Measurements from ENCODE around the gene KDM6A.
"Not testable (repeated sequence)": the region's sequence is repeated elsewhere in the genome, so short reads cannot be mapped to it uniquely, and the experiment has no call there.

The KDM6A gene

DNA sequence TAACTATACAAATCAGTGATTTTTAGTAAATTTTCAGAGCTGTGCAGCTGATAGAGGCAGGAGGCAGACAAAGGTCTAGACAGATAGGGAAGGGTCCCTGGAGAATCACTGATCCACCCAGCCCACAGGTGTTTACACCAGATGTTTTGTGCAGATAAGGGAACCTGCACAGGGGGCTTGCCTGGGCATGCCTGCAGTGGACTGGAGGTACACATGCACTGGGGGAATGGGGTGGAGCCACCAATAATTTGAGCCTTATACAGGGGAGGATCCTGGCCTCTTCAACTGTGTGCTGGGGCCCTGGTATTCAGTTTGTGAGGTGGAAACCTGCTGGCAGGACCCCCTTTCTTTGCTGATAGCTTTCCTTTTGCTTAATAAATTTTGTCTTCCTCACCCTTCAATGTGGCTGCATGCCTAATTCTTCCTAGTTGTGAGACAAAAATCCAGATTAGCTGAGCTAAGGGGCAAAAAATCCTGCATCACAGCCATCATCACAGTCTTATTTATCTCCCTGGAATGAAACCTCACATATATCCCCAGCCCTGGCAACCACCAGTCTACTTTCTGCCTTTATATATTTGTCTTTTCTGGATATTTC, 102.8 kb downstream of the KDM6A start:
- Histone ChIP-seq H3K4me1 (ENCODE audit: insufficient read depth, low read length) (no peaks in the 10 kb centered on the region), H3K9ac (ENCODE audit: low read depth, low read length) (no peak overlapping the region), H3K9me3 (ENCODE audit: control insufficient read depth, insufficient read depth, low read length) (peaks cover 31% of the 10 kb centered on the region), H3K36me3 (ENCODE audit: insufficient read depth, low read length) (peaks cover 31% of the 10 kb centered on the region)

DNA sequence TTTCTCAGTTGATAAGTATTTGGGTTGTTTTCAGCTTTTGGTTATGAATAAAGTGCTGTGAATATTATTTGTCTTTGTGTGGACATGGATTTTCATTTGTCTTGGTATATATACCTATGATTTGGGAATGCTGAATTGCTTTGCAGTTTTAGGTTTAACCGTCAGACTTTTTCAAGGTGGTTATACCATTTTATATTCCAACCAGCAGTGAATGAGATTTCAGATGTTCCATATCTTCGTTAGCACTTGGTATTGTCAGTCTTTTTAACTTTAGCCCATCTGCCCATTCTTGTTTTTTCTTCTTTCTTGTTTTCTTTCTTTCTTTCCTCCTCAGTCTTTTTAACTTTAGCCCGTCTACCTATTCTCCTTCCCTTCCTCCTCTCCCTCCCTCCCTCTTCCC, 106.0 kb downstream of the KDM6A start:
- H3K36me3 ChIP-seq (ENCODE audit: insufficient read depth, low read length), result peaks cover 23% of the 10 kb centered on the region
- no peaks in the 10 kb centered on the region for H3K4me1 ChIP-seq (ENCODE audit: insufficient read depth, low read length)
- H3K9ac ChIP-seq (ENCODE audit: low read depth, low read length), result no peak overlapping the region
- H3K9me3 ChIP-seq (ENCODE audit: control insufficient read depth, insufficient read depth, low read length), result peaks cover 22% of the 10 kb centered on the region

DNA sequence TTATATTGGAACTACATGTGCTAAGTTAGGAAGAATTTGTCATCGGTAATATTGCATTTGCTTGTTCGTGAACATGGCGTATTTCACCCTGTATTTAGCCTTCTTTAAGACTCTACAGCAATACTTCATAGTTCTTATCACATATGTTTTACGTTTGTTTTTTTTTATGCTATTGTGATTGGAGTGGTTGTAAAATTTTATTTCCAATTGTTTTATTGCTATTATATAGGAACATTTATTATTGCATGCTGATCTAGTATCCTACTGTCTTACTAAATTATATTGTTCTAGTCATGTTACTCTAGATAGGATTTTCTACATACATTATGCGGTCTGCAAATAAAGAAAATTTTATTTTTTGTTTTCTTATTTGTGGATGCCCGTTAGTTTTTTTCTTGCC, 107.4 kb downstream of the KDM6A start:
- peaks cover 21% of the 10 kb centered on the region for H3K36me3 ChIP-seq (ENCODE audit: insufficient read depth, low read length)
- no peak overlapping the region for H3K9ac ChIP-seq (ENCODE audit: low read depth, low read length)
- H3K4me1 ChIP-seq (ENCODE audit: insufficient read depth, low read length), result no peaks in the 10 kb centered on the region
- peaks cover 14% of the 10 kb centered on the region for H3K9me3 ChIP-seq (ENCODE audit: control insufficient read depth, insufficient read depth, low read length)

DNA sequence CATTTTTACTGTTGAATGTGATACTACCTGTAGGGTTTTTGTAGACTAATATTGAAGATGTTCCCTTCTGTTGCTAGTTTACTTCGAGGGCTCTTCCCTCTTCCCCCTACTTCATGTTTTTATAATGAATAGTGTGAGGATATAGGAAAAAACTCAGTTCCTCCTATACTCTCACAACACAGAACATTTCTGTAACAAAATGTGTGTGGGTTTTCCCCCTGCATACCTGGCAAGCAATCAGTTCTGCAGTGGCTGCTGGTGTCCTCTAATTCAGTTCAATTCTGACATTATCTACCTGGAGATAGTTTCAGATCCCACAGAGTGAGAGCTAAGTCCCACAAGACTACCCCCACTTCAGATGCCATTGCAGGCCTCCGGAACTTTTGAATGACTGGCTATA, 107.9 kb downstream of the KDM6A start:
- Histone ChIP-seq H3K9me3 (ENCODE audit: control insufficient read depth, insufficient read depth, low read length) (peaks cover 10% of the 10 kb centered on the region), H3K36me3 (ENCODE audit: insufficient read depth, low read length) (peaks cover 16% of the 10 kb centered on the region), H3K9ac (ENCODE audit: low read depth, low read length) (no peak overlapping the region), H3K4me1 (ENCODE audit: insufficient read depth, low read length) (no peaks in the 10 kb centered on the region)

DNA sequence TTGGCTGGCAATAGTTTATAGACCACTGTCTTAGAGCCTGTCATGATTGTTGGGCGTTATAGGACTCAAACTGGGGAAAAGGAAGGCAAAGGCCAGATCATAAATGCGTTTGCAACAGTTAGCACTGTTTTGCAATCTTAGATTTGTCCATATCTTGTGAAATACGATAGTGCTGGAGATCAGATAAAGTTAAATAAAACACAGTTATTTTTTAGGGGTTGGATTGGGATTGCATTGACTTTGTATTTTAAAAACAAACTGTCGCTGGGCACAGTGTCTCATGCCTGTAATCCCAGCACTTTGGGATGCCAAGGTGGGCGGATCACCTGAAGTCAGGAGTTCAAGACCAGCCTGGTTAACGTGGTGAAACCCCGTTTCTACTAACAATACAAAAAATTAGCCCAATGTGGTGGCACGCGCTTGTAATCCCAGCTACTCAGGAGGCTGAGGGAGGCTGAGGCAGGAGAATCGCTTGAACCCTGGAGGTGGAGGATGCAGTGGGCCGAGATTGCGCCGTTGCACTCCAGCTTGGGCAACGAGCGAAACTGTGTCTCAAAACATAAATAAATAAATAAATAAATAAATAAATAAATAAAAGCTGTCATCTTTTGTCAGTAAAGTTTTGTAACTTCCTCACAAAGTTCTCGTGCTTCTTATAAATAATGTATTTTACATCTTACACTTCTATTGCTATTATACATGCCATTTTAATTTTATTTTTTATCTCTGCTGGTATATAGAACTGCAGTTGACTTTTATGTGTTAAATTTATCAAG, 117.2 kb downstream of the KDM6A start:
- Histone ChIP-seq H3K9me3 (ENCODE audit: control insufficient read depth, insufficient read depth, low read length) (no peaks in the 10 kb centered on the region), H3K4me1 (ENCODE audit: insufficient read depth, low read length) (no peaks in the 10 kb centered on the region), H3K36me3 (ENCODE audit: insufficient read depth, low read length) (no peaks in the 10 kb centered on the region), H3K9ac (ENCODE audit: low read depth, low read length) (no peak overlapping the region)

DNA sequence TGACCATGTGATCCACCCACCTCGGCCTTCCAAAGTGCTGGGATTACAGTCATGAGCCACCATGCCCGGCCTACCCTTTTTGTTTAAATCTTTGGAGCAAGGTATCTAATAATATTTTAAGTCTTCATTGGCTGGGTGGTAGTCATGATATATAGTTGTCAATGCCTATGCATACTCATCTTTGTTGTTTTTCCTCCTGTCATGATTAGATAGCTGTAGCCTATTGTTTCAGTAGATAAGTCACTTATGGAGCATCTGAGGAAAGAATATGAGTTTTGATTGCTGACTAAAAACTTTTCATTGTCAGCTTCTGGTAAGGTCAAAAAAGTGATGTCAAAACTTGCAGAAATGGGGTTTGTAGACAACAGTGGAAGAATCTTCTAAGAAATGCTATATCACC, 119.8 kb downstream of the KDM6A start:
- no peak overlapping the region for H3K9ac ChIP-seq (ENCODE audit: low read depth, low read length)
- H3K36me3 ChIP-seq (ENCODE audit: insufficient read depth, low read length), result no peaks in the 10 kb centered on the region
- no peaks in the 10 kb centered on the region for H3K9me3 ChIP-seq (ENCODE audit: control insufficient read depth, insufficient read depth, low read length)
- no peaks in the 10 kb centered on the region for H3K4me1 ChIP-seq (ENCODE audit: insufficient read depth, low read length)

DNA sequence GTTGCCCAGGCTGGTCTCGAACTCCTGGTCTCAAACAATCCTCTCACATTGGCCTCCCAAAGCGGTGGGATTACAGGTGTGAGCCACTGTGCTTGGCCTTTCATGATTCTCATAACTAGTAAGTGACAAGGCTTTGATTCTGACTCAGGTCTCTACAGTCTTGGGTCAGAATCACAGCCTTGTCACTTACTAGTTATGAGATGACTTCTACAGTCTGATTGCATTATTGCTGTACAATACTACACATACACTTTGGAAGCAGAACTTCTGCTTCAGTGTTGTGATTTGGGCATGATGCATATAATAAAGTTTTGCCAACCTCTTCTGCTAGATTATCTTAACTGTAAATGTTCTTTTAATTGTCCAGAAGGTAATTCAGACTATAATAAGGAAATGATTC, 123.3 kb downstream of the KDM6A start:
- H3K36me3 ChIP-seq (ENCODE audit: insufficient read depth, low read length), result no peaks in the 10 kb centered on the region
- no peaks in the 10 kb centered on the region for H3K4me1 ChIP-seq (ENCODE audit: insufficient read depth, low read length)
- no peak overlapping the region for H3K9ac ChIP-seq (ENCODE audit: low read depth, low read length)
- H3K9me3 ChIP-seq (ENCODE audit: control insufficient read depth, insufficient read depth, low read length), result no peaks in the 10 kb centered on the region

DNA sequence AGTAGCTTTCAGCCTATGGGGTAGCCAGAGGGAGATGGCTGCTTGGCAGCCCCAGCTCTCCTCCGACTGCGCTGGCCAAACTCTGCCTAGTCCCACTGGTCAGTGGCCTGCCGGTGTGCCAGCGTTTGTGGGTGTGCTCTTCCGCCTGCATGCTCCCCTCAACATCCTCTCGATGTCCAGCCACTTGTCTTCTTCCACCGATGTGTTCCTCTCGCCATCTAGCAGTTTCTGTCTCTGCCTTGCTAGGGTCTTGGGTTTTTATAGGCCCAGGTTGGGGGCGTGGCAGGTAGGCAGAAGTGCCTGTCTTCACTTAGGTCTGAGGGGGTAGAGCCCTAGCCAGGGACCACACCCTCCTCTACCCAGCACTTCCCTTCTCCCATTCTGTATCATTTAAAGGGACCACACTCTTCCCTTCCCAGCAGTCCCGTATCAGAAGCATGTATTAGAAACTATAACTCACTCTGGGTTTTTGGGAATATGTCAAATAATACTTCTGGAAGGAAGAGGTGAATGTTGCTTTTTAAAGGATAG, 124.4 kb downstream of the KDM6A start:
- no peak overlapping the region for H3K9ac ChIP-seq (ENCODE audit: low read depth, low read length)

DNA sequence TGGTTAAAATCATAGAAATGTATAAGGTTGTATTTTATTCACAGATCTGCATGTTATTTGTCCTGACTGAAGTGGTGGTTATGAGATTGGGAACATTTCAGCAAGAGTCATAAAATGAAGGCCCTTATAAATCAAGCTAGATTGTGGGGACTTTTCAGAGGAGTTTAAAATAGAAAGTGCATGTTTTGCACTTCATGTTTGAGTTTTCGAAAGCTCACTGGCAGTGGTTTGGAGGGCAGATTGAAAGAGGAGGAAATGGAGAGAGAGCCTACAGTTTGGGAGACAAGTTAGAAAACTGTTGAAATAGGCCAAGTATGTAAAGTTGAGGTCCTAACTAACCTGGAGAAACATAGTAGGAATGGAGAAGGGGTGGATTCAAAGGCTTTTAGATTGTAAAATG, 124.9 kb downstream of the KDM6A start:
- no peaks in the 10 kb centered on the region for H3K36me3 ChIP-seq (ENCODE audit: insufficient read depth, low read length)

More for the DNA sequence above, 124.4 kb downstream of the KDM6A start:
- H3K36me3 ChIP-seq (ENCODE audit: insufficient read depth, low read length), result no peaks in the 10 kb centered on the region
- no peaks in the 10 kb centered on the region for H3K4me1 ChIP-seq (ENCODE audit: insufficient read depth, low read length)
- no peaks in the 10 kb centered on the region for H3K9me3 ChIP-seq (ENCODE audit: control insufficient read depth, insufficient read depth, low read length)

DNA sequence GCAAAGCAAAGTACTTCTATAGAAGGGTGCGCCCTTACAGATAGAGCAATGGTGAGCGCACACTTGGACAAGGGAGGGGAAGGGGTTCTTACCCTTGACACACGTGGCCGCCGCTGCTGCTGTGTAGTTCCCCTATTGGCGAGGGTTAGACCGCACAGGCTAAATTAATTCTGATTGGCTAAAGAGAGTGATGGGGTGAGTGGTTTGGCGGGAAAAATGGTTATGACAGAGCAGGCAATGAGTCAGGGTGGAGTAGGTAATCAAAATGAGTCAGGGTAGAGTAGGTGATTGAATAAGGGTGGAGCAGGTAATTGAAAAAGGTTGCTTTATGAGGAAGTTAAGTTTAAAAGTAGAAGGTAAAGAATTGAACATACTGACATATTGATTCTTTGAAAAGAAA, 126.2 kb downstream of the KDM6A start:
- H3K9me3 ChIP-seq (ENCODE audit: control insufficient read depth, insufficient read depth, low read length); H3K9ac ChIP-seq (ENCODE audit: low read depth, low read length); H3K36me3 ChIP-seq (ENCODE audit: insufficient read depth, low read length); H3K4me1 ChIP-seq (ENCODE audit: insufficient read depth, low read length): not testable (repeated sequence)

More for the DNA sequence above, 124.9 kb downstream of the KDM6A start:
- Histone ChIP-seq H3K4me1 (ENCODE audit: insufficient read depth, low read length) (no peaks in the 10 kb centered on the region), H3K9ac (ENCODE audit: low read depth, low read length) (no peak overlapping the region), H3K9me3 (ENCODE audit: control insufficient read depth, insufficient read depth, low read length) (no peaks in the 10 kb centered on the region)

DNA sequence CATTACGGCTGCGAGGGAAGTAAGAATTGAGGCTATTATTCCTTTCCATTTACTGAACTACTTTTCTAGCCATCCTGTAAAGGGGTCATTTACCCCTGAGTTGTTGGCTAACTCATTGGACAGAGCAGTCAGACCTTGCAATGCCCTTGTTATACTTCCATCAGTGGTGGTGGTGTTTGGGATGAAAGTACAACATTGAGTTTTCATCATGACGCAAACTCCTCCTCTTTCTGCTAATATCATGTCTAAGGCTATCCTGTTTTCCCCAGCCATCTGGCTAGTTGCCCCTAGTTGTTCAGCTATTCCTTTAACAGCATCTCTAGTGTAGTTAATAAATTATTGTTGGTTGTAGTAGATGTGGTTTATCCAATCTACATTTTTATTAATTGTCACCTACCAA, 126.9 kb downstream of the KDM6A start:
- H3K4me1 ChIP-seq (ENCODE audit: insufficient read depth, low read length); H3K9ac ChIP-seq (ENCODE audit: low read depth, low read length); H3K9me3 ChIP-seq (ENCODE audit: control insufficient read depth, insufficient read depth, low read length); H3K36me3 ChIP-seq (ENCODE audit: insufficient read depth, low read length): not testable (repeated sequence)

DNA sequence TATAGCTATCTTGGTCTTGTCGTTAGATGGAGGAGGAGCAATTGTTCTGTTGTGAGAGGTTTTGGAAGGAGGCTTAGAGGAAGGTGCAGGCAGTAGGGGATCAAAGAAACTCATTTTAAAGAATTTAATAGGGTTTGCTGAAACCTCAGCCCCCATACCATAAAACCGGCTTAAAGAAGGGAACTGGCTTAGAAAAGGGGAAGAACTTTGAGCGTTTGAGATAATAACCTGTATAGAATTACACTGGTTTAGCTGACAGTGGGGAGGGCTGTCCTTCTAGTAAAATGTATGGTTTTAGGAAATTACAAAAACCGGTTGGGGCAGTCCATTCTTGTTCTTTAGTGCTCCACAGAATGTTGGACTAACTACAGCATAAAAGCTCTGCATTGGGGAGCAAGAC, 128.1 kb downstream of the KDM6A start:
- Histone ChIP-seq H3K4me1 (ENCODE audit: insufficient read depth, low read length) (no peaks in the 10 kb centered on the region), H3K9ac (ENCODE audit: low read depth, low read length) (no peak overlapping the region), H3K36me3 (ENCODE audit: insufficient read depth, low read length) (no peaks in the 10 kb centered on the region), H3K9me3 (ENCODE audit: control insufficient read depth, insufficient read depth, low read length) (no peaks in the 10 kb centered on the region)

DNA sequence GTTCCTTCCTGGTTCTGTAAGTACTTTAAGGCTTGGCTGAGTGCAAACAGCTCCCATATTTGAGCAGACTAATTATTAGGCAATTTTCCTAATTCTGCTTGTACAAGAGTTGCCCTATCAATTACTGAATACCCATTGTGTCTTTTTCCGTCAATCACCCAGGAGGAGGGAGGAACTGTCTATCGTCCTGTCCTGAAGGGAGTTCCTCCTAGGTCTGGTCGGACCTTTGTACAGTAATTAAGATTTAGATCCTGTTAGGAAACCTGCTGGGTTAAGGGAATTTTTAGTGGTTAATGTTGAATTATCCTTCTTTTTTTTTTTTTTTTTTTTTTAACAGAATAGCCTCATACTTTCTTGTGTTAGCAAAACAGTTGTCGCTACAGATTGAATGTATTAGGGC, 130.1 kb downstream of the KDM6A start:
- no peaks in the 10 kb centered on the region for H3K4me1 ChIP-seq (ENCODE audit: insufficient read depth, low read length)
- peaks cover 2% of the 10 kb centered on the region; the same call in 1 of the 2 replicates for H3K9me3 ChIP-seq (ENCODE audit: control insufficient read depth, insufficient read depth, low read length)
- H3K9ac ChIP-seq (ENCODE audit: low read depth, low read length), result no peak overlapping the region
- H3K36me3 ChIP-seq (ENCODE audit: insufficient read depth, low read length), result no peaks in the 10 kb centered on the region

DNA sequence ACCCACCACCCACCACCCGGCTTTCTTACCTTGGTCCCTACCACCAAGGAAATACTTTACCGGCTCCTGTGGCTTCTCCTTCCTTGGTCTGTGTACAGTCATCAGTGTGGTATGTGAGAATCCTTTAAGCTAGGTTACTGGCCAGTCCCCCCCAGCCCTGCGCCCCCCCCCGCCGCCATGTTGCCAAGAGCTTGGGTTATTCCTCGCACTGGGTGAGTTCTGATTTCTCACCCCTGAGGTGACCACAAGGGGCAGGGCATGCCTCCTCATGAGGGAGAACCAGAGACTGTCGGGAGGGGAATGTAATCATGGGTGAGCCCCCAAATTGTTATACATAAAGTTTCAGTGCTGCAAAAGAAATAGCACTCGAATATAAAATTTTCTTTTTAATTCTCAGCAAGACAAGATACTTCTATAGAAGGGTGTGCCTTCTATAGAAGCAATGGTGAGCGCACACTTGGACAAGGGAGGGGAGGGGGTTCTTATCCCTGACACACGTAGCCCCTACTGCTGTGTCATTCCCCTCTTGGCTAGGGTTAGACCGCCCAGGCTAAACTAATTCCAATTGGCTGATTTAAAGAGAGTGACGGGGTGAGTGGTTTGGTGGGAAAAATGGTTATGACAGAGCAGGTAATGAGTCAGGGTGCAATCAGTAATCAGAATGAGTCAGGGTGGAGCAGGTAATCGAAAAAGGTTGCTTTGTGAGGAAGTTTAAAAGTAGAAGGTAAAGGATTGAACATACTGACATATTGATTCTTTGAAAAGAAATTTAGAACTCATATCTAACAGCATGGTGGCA, 133.2 kb downstream of the KDM6A start:
- H3K9ac ChIP-seq (ENCODE audit: low read depth, low read length), result no peak overlapping the region
- H3K36me3 ChIP-seq (ENCODE audit: insufficient read depth, low read length), result no peaks in the 10 kb centered on the region
- peaks cover 2% of the 10 kb centered on the region; the same call in 1 of the 2 replicates for H3K9me3 ChIP-seq (ENCODE audit: control insufficient read depth, insufficient read depth, low read length)
- peaks cover 6% of the 10 kb centered on the region for H3K4me1 ChIP-seq (ENCODE audit: insufficient read depth, low read length)
